A549 (cell line): ENCODE results near the gene HMG20B. TPM values are rescaled to one million over a fixed set of nuclear protein-coding genes. Genes with fewer than 3 reads are reported as not detected.

Source experiments
- ATAC-seq, 2 experiments: fragments of 200-7000 bp in 1 of 2; fragments of >200 bp in 1 of 2; cut with Nextera tagmentation in 1 of 2; cut with Tn5 transposase in 1 of 2; 3 replicates each; pipeline versions ENCODE4 v1.8.0 to v1.9.1; 2018 to 2020; ENCODE audit warnings: mild to moderate bottlenecking in 1 of 2, moderate library complexity in 1 of 2
- CTCF ChIA-PET: fragments of 300-600 bp; sonication (Branson Sonifier 250); formaldehyde crosslinking; extraction: SDS; loops from one replicate; lab custom pipeline; 2021; ENCODE audit warnings: antibody characterized with exemption, inconsistent platforms; lab: Yijun Ruan, JAX
- POLR2A ChIA-PET: fragments of 350-600 bp; formaldehyde crosslinking; extraction: SDS; loops from one replicate; lab custom pipeline; 2021; ENCODE audit warnings: antibody characterized with exemption, inconsistent platforms; lab: Yijun Ruan, JAX
- DNase-seq, 2 experiments: peaks; one replicate each; pipeline versions ENCODE4 v3.0.0 to v3.0.0-alpha.2; 2011 to 2016; ENCODE audit warnings: low read depth in 1 of 2, low spot score in 1 of 2
- FAIRE-seq: peaks from 2 replicates; lab custom pipeline; 2011; peaks lifted over from hg19 to GRCh38; lab: Jason Lieb, UNC
- H3K27ac ChIP-seq, 2 experiments: fragments of >200 bp; sonication (Bioruptor Twin); formaldehyde crosslinking; 3 replicates each; pipeline ENCODE4 v1.5.1; 2016 to 2017
- H3K4me1 ChIP-seq: fragments of >200 bp; sonication (Bioruptor Twin); formaldehyde crosslinking; 3 replicates; pipeline ENCODE4 v1.6.1; 2016
- H3K4me2 ChIP-seq: fragments of >200 bp; sonication (Bioruptor Twin); formaldehyde crosslinking; 3 replicates; pipeline ENCODE4 v1.6.1; 2016
- H3K4me3 ChIP-seq: fragments of >200 bp; sonication (Bioruptor Twin); formaldehyde crosslinking; 3 replicates; pipeline ENCODE4 v1.5.1; 2016
- H3K9me3 ChIP-seq: fragments of >200 bp; sonication (Bioruptor Twin); formaldehyde crosslinking; 3 replicates; pipeline ENCODE4 v1.6.1; 2016
- BCL3 ChIP-seq: fragments of >200 bp; sonication (Bioruptor Twin); formaldehyde crosslinking; IDR thresholded peaks from 3 replicates; pipeline ENCODE4 v1.6.1; 2016
- CEBPB ChIP-seq, 2 experiments: fragments of >200 bp in 1 of 2; sonication (Bioruptor Twin) in 1 of 2; formaldehyde crosslinking in 1 of 2; IDR thresholded peaks; 2 replicates each; pipeline ENCODE4 v1.6.1; 2012 to 2016
- CHD2 ChIP-seq: fragments of 150-350 bp; IDR thresholded peaks from 2 replicates; pipeline ENCODE4 v1.6.1; 2014; ENCODE audit warnings: low read length; ENCODE audit not compliant: partially characterized antibody
- CTCF ChIP-seq: fragments of >200 bp; sonication (Bioruptor Twin); formaldehyde crosslinking; IDR thresholded peaks from 3 replicates; pipeline ENCODE4 v1.5.1; 2016
- EHF ChIP-seq: fragments of 250-450 bp; sonication (Bioruptor Pico); IDR thresholded peaks from 2 replicates; pipeline ENCODE4 v1.5.0; 2020; ENCODE audit warnings: mild to moderate bottlenecking
- EHMT2 ChIP-seq: fragments of 200-600 bp; sonication (generic); IDR thresholded peaks from 2 replicates; pipeline ENCODE4 v1.6.1; 2016; ENCODE audit warnings: antibody characterized with exemption, low read depth, mild to moderate bottlenecking, moderate library complexity
- FOSB ChIP-seq: fragments of 250-450 bp; sonication (Bioruptor Pico); IDR thresholded peaks from 2 replicates; pipeline ENCODE4 v1.5.0; 2020; ENCODE audit warnings: mild to moderate bottlenecking, moderate library complexity
- FOSL2 ChIP-seq, 2 experiments: fragments of 450-650 bp in 1 of 2; fragments of >200 bp in 1 of 2; sonication (Bioruptor Twin) in 1 of 2; formaldehyde crosslinking; IDR thresholded peaks; 2 replicates each; pipeline versions ENCODE4 v1.5.0 to v1.6.1; 2016 to 2020; ENCODE audit warnings: mild to moderate bottlenecking in 1 of 2, moderate library complexity in 1 of 2
- GATA3 ChIP-seq: IDR thresholded peaks from 2 replicates; pipeline ENCODE4 v1.6.1; 2012; ENCODE audit warnings: borderline replicate concordance
- HOXB13 ChIP-seq: fragments of 250-450 bp; sonication (Bioruptor Pico); IDR thresholded peaks from 2 replicates; pipeline ENCODE4 v1.5.0; 2020; ENCODE audit warnings: low read depth, mild to moderate bottlenecking, moderate library complexity
- JUN ChIP-seq, 2 experiments: fragments of >200 bp; sonication (Bioruptor Twin); formaldehyde crosslinking; IDR thresholded peaks; 2 replicates in 1 of 2; 3 replicates in 1 of 2; pipeline ENCODE4 v1.6.1; 2016 to 2017
- JUNB ChIP-seq: fragments of >200 bp; sonication (Bioruptor Twin); formaldehyde crosslinking; IDR thresholded peaks from 2 replicates; pipeline ENCODE4 v1.6.1; 2016
- MAFK ChIP-seq: fragments of 450-650 bp; IDR thresholded peaks from 2 replicates; pipeline ENCODE4 v1.6.1; 2014; ENCODE audit not compliant: partially characterized antibody
- MAX ChIP-seq: IDR thresholded peaks from 2 replicates; pipeline ENCODE4 v1.6.1; 2012
- MAZ ChIP-seq: fragments of 150-350 bp; IDR thresholded peaks from 2 replicates; pipeline ENCODE4 v1.6.1; 2014; ENCODE audit warnings: antibody characterized with exemption, low read depth, low read length, borderline replicate concordance
- MYC ChIP-seq: IDR thresholded peaks from 2 replicates; pipeline ENCODE4 v1.6.1; 2012; ENCODE audit warnings: mild to moderate bottlenecking, inconsistent platforms, low read length, improper control_type of control experiment, borderline replicate concordance
- NFE2L2 ChIP-seq: fragments of 150-350 bp; conservative IDR thresholded peaks from 2 replicates; pipeline ENCODE4 v1.6.1; 2014; ENCODE audit warnings: low read length
- NPAS2 ChIP-seq: fragments of 250-450 bp; sonication (Bioruptor Pico); IDR thresholded peaks from 2 replicates; pipeline ENCODE4 v1.8.0; 2022; ENCODE audit warnings: mild to moderate bottlenecking, moderate library complexity, borderline replicate concordance
- RARB ChIP-seq: fragments of 250-450 bp; sonication (Bioruptor Pico); IDR thresholded peaks from 2 replicates; pipeline ENCODE4 v1.8.0; 2021; ENCODE audit warnings: mild to moderate bottlenecking, moderate library complexity
- RCOR1 ChIP-seq: fragments of 150-350 bp; IDR thresholded peaks from 2 replicates; pipeline ENCODE4 v1.6.1; 2014; ENCODE audit warnings: antibody characterized with exemption, low read length, low read depth
- RNF2 ChIP-seq: fragments of 200-600 bp; sonication (generic); IDR thresholded peaks from 2 replicates; pipeline ENCODE4 v1.6.1; 2016; ENCODE audit warnings: low read depth, mild to moderate bottlenecking, antibody characterized with exemption, moderate library complexity, borderline replicate concordance
- TFCP2L1 ChIP-seq: fragments of 250-450 bp; sonication (Bioruptor Pico); IDR thresholded peaks from 2 replicates; pipeline ENCODE4 v1.5.0; 2021; ENCODE audit warnings: mild to moderate bottlenecking
- TP53 ChIP-seq: fragments of 250-450 bp; sonication (Bioruptor Pico); IDR thresholded peaks from 2 replicates; pipeline ENCODE4 v1.5.0; 2021; ENCODE audit warnings: mild to moderate bottlenecking, moderate library complexity
- USF2 ChIP-seq: fragments of 450-650 bp; IDR thresholded peaks from 2 replicates; pipeline ENCODE4 v1.6.1; 2014; ENCODE audit warnings: antibody characterized with exemption
- ZSCAN20 ChIP-seq: fragments of 250-450 bp; sonication (Bioruptor Pico); IDR thresholded peaks from 2 replicates; pipeline ENCODE4 v1.8.0; 2022; ENCODE audit warnings: mild to moderate bottlenecking, moderate library complexity
- WGBS: methylation state at CpG from one replicate; pipeline ENCODE4 v1.1.6; 2017; ENCODE audit errors: missing lambda C conversion rate; 5-methylcytosine and 5-hydroxymethylcytosine counted together
- polyA plus RNA-seq, 4 experiments: library from polyadenylated mRNA; depleted of rRNA in 3 of 4; stranded (reverse); fragments of >200 nt; fragmentation: RNase III in 1 of 4; extraction: RNeasy Plus Mini Kit Qiagen cat#74134 plus additional on column Dnase treatment in 1 of 4; gene quantifications; 2 replicates in 3 of 4; 3 replicates in 1 of 4; pipeline ENCODE4 v1.2.3, GENCODE V29; 2011 to 2017

The HMG20B gene
- polyA plus RNA-seq, 2 of the 4 experiments (the other 2 are of a cell fraction), result 24.2 to 47.1 TPM

GRCh38 chr19:3621689-3622088 is 48.9 kb downstream of the HMG20B start:
- FAIRE-seq (no peak), DNase-seq (no peak), ATAC-seq (no peak)
- Histone ChIP-seq H3K27ac (no peak overlapping the region), H3K4me2 (no peak overlapping the region), H3K9me3 (no peaks in the 10 kb centered on the region), H3K4me3 (no peak overlapping the region), H3K4me1 (peaks cover 10% of the 10 kb centered on the region; the same call in 2 of the 3 replicates)
- POLR2A ChIA-PET, result no interaction called here
- TF ChIP-seq MAFK (no peak), EHMT2 (no peak), RNF2 (no peak), MAZ (no peak), NPAS2 (CRISPR knock-in tag) (no peak), BCL3 (no peak), CHD2 (no peak), ZSCAN20 (CRISPR knock-in tag) (no peak)
- 96% methylated on average over 15 of the region's 15 CpGs for WGBS
- CTCF ChIA-PET, result interaction anchor here (0.7 to 1.9 kb wide), 6 partner anchors 10 to 211 kb away, joined by 3 to 6 read pairs (median 4); partner anchors contain the start of gene MFSD12

- FAIRE-seq, result no peak
- CTCF ChIA-PET, result interaction anchor here (0.7 to 1.9 kb wide), 6 partner anchors 11 to 211 kb away, joined by 3 to 6 read pairs (median 4); partner anchors contain the start of gene MFSD12
- WGBS, result 86% methylated on average over 12 of the region's 12 CpGs
Measured at GRCh38 chr19:3622224-3622623, 49.5 kb downstream of the HMG20B start.

GRCh38 chr19:3623716-3624115 is 51.0 kb downstream of the HMG20B start:
- ATAC-seq (no peak), DNase-seq (no peak), FAIRE-seq (no peak)
- Histone ChIP-seq H3K4me3 (no peak overlapping the region), H3K4me1 (peaks cover 10% of the 10 kb centered on the region; the same call in 2 of the 3 replicates), H3K27ac (no peak overlapping the region), H3K9me3 (no peaks in the 10 kb centered on the region), H3K4me2 (no peak overlapping the region)
- ChIA-PET CTCF (interaction anchor here (0.9 to 1.4 kb wide), 2 partner anchors 48 to 67 kb away, joined by 3 to 4 read pairs; partner anchors contain the start of gene MFSD12), POLR2A (no interaction called here)
- TF ChIP-seq JUN (IDR thresholded peaks at IDR 0.05) (no peak), CEBPB (IDR thresholded peaks at IDR 0.05) (no peak), RNF2 (no peak), CHD2 (no peak), MAZ (no peak), CTCF (no peak), MAX (no peak), EHF (CRISPR knock-in tag) (no peak), RCOR1 (no peak), FOSL2 (IDR thresholded peaks at IDR 0.05) (no peak), FOSL2 (CRISPR knock-in tag; IDR thresholded peaks at IDR 0.05) (no peak), USF2 (no peak), HOXB13 (no peak), TFCP2L1 (CRISPR knock-in tag) (no peak), JUNB (no peak), ZSCAN20 (CRISPR knock-in tag) (no peak), MYC (no peak)
- WGBS, result 91% methylated on average over 29 of the region's 34 CpGs

More at GRCh38 chr19:3622224-3622623, 49.5 kb downstream of the HMG20B start:
- Histone ChIP-seq H3K9me3 (no peaks in the 10 kb centered on the region), H3K4me1 (peaks cover 10% of the 10 kb centered on the region; the same call in 2 of the 3 replicates), H3K4me3 (no peak overlapping the region), H3K27ac (no peak overlapping the region), H3K4me2 (no peak overlapping the region)
- DNase-seq (no peak), ATAC-seq (no peak)
- TF ChIP-seq NFE2L2 (no peak), EHF (CRISPR knock-in tag) (no peak), FOSB (CRISPR knock-in tag) (no peak), TP53 (CRISPR knock-in tag) (no peak), TFCP2L1 (CRISPR knock-in tag) (no peak), GATA3 (no peak), RARB (CRISPR knock-in tag) (no peak), MAFK (no peak)
- POLR2A ChIA-PET, result no interaction called here
